MM.1S (cell line): ENCODE data around the gene SNTG2.

ENCODE experiments used
- DNase-seq: peaks from one replicate; pipeline ENCODE4 v3.0.0-alpha.2; 2015
- H2AFZ ChIP-seq: fragments of 300-600 bp; sonication (generic); 2 replicates; pipeline ENCODE4 v1.6.0; 2016; ENCODE audit warnings: antibody characterized with exemption, low read length
- H3F3A ChIP-seq: fragments of 300-600 bp; sonication (generic); 2 replicates; pipeline ENCODE4 v1.6.1; 2016; ENCODE audit warnings: mild to moderate bottlenecking, antibody characterized with exemption, low read length, moderate library complexity, mixed read lengths; ENCODE audit not compliant: insufficient read depth
- H3K27ac ChIP-seq: fragments of 300-600 bp; sonication (generic); 2 replicates; pipeline ENCODE4 v1.5.1; 2016; ENCODE audit warnings: mild to moderate bottlenecking, low read length
- H3K27me3 ChIP-seq: fragments of 300-600 bp; sonication (generic); replicated peaks from 2 replicates; pipeline ENCODE4 v1.6.0; 2016; ENCODE audit warnings: low read length; ENCODE audit not compliant: insufficient read depth
- H3K36me3 ChIP-seq: fragments of 300-600 bp; sonication (generic); replicated peaks from 2 replicates; pipeline ENCODE4 v1.6.1; 2016; ENCODE audit warnings: mild to moderate bottlenecking, low read length, mixed read lengths; ENCODE audit not compliant: insufficient read depth
- H3K4me1 ChIP-seq: fragments of 300-600 bp; sonication (generic); 2 replicates; pipeline ENCODE4 v1.6.1; 2016; ENCODE audit warnings: low read length, mixed read lengths
- H3K4me2 ChIP-seq: fragments of 300-600 bp; sonication (generic); 2 replicates; pipeline ENCODE4 v1.6.0; 2016; ENCODE audit warnings: low read depth, low read length
- H3K4me3 ChIP-seq: fragments of 300-600 bp; sonication (generic); 2 replicates; pipeline ENCODE4 v1.5.1; 2016; ENCODE audit warnings: low read length, mixed read lengths
- H3K79me2 ChIP-seq: fragments of 300-600 bp; sonication (generic); 2 replicates; pipeline ENCODE4 v1.6.1; 2016; ENCODE audit warnings: mixed run types, low read length, mixed read lengths
- H3K9ac ChIP-seq: fragments of 300-600 bp; sonication (generic); 2 replicates; pipeline ENCODE4 v1.6.1; 2016; ENCODE audit warnings: low read length, mixed read lengths
- H3K9me2 ChIP-seq: fragments of 300-600 bp; sonication (generic); replicated peaks from 2 replicates; pipeline ENCODE4 v1.6.1; 2016; ENCODE audit warnings: mild to moderate bottlenecking, low read length, mixed read lengths; ENCODE audit not compliant: insufficient read depth
- H3K9me3 ChIP-seq: fragments of 300-600 bp; sonication (generic); replicated peaks from 2 replicates; pipeline ENCODE4 v1.6.1; 2016; ENCODE audit warnings: mild to moderate bottlenecking, low read length, mixed read lengths; ENCODE audit not compliant: insufficient read depth
- H4K20me1 ChIP-seq: fragments of 300-600 bp; sonication (generic); 2 replicates; pipeline ENCODE4 v1.6.1; 2016; ENCODE audit warnings: mild to moderate bottlenecking, low read length, moderate library complexity, mixed read lengths; ENCODE audit not compliant: insufficient read depth
- EZH2 ChIP-seq: fragments of 300-600 bp; sonication (generic); optimal IDR thresholded peaks from 2 replicates; pipeline ENCODE3; 2017; ENCODE audit warnings: low read depth, mild to moderate bottlenecking, antibody characterized with exemption, low read length, mixed read lengths
- EZH2phosphoT487 ChIP-seq: fragments of 300-600 bp; sonication (generic); IDR thresholded peaks from 2 replicates; pipeline ENCODE4 v1.6.1; 2018; ENCODE audit warnings: antibody characterized with exemption, low read length
- TF ChIP-seq, protein P1 (sequence below): fragments of 300-600 bp; sonication (generic); IDR thresholded peaks from 2 replicates; pipeline ENCODE4 v1.5.1; 2016; ENCODE audit warnings: antibody characterized with exemption, low read length, mixed read lengths

The SNTG2 gene

DNA sequence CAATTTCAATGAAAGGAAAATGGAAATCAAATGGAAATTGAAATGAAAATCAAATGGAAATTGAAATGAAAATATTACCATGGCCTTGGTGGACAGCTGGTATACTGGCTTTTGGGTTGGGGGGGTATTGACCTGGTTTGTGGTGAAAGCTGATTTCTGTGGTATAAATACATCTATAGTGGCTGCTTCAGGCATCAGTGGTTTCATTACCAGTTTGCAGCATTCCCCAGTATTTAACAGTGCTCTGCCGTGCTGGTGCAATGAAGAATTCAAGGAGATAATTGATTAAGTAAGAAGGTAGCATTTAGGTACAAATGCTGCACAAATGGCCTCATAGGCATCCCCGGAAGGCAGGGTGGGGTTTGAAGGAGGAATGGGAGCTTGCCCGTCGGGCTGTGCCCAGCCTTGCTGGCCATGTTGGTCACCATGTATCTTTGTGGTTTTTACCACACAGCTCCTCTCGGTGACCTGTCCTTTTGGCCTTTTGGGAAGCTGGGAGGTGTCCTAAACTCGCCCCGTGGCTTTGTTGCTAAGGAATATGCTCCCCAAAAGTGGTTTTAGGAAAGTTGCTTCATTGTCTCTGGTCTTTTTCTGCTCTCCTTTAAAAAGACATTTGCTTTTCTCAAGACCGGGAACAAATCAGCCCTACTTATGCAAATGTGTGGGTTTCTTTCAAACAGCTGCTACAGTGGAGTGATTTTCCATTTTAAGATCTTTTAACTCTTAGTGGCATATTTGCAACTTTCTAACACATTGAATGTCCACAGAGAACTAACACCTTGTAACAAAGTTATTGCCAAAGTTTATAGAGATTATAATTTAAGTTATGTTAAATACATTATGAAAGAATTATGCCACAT lies 28.6 kb downstream of the SNTG2 start:
- Histone ChIP-seq H3K27ac (no peak overlapping the region), H3K36me3 (no peaks in the 10 kb centered on the region), H3K4me1 (no peaks in the 10 kb centered on the region), H2AFZ (no peak overlapping the region), H3K4me2 (no peak overlapping the region), H3K9me2 (no peaks in the 10 kb centered on the region), H3K9ac (no peak overlapping the region), H3K4me3 (no peak overlapping the region), H3F3A (no peaks in the 10 kb centered on the region), H3K79me2 (no peaks in the 10 kb centered on the region), H3K9me3 (no peaks in the 10 kb centered on the region), H3K27me3 (no peaks in the 10 kb centered on the region), H4K20me1 (no peaks in the 10 kb centered on the region)
- no peak for TF ChIP-seq EZH2phosphoT487
- TF ChIP-seq, protein P1, sequence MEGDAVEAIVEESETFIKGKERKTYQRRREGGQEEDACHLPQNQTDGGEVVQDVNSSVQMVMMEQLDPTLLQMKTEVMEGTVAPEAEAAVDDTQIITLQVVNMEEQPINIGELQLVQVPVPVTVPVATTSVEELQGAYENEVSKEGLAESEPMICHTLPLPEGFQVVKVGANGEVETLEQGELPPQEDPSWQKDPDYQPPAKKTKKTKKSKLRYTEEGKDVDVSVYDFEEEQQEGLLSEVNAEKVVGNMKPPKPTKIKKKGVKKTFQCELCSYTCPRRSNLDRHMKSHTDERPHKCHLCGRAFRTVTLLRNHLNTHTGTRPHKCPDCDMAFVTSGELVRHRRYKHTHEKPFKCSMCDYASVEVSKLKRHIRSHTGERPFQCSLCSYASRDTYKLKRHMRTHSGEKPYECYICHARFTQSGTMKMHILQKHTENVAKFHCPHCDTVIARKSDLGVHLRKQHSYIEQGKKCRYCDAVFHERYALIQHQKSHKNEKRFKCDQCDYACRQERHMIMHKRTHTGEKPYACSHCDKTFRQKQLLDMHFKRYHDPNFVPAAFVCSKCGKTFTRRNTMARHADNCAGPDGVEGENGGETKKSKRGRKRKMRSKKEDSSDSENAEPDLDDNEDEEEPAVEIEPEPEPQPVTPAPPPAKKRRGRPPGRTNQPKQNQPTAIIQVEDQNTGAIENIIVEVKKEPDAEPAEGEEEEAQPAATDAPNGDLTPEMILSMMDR, result no peak
- no peak for TF ChIP-seq EZH2
- DNase-seq, result no peak

DNA sequence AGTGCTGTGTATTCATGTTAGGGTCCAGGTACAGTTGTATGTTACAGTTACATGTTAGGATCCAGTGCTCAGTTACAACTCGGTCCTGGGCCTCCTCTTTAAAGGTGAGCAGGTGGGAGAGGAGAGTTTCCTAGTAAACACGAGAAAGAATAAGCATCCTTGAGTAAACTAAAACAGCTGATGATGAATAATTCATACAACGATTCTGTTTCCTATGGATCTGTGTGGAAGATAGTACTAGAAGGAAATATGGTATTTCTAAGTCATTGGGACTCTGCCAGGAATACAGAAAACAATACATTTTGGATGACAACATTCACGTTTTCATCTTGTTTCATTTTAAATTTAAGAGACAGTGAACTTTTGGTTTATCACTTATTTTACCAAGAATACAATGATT lies 29.5 kb downstream of the SNTG2 start:
- no peak for DNase-seq
- Histone ChIP-seq H2AFZ (no peak overlapping the region), H3F3A (no peaks in the 10 kb centered on the region), H3K4me2 (no peak overlapping the region), H3K27me3 (no peaks in the 10 kb centered on the region), H3K36me3 (no peaks in the 10 kb centered on the region), H3K27ac (no peak overlapping the region), H3K79me2 (no peaks in the 10 kb centered on the region), H3K4me3 (no peak overlapping the region), H4K20me1 (no peaks in the 10 kb centered on the region), H3K9me3 (no peaks in the 10 kb centered on the region), H3K4me1 (no peaks in the 10 kb centered on the region), H3K9me2 (no peaks in the 10 kb centered on the region), H3K9ac (no peak overlapping the region)
- no peak for TF ChIP-seq EZH2

DNA sequence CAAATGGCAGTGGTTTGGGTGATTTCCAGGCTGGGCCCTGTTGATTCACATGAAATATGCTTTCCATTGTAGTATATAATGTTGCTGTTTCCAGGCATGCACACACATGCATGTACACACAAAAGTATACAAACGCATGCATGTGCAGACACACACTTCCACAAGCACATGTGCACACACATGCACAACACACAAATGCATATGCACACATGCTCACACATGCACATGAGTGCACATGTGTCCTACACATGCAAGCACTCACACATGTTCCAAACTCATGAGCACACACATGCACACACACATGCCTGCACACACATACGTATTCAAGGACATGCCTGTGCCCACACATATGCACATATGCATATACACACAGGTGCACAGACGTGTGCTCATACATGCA lies 30.6 kb downstream of the SNTG2 start:
- Histone ChIP-seq H3K9ac (no peak overlapping the region), H3K4me1 (no peaks in the 10 kb centered on the region), H3K27me3 (no peaks in the 10 kb centered on the region), H2AFZ (no peak overlapping the region), H3K36me3 (no peaks in the 10 kb centered on the region), H3K9me3 (no peaks in the 10 kb centered on the region), H3K4me3 (no peak overlapping the region), H3K4me2 (no peak overlapping the region), H4K20me1 (no peaks in the 10 kb centered on the region), H3K9me2 (no peaks in the 10 kb centered on the region), H3K27ac (no peak overlapping the region), H3F3A (no peaks in the 10 kb centered on the region), H3K79me2 (no peaks in the 10 kb centered on the region)
- DNase-seq, result no peak
- no peak for TF ChIP-seq EZH2
- TF ChIP-seq EZH2phosphoT487, result no peak
- TF ChIP-seq, protein P1, result no peak

DNA sequence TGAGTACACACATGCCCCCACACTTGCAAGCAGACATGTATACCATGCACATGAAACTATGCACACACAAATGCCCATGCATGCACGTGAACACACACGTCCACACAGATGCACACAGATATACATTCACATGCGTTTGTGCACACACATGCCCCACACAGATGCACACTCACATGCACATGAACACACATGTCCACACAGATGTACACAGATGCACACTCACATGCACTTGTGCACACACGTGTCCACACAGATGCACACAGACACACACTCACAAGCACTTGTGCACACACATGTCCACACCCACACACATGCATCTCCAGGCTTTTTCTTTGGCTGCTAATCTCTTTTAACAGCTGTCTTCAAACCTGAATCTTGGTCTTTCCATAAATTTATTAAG lies 31.1 kb downstream of the SNTG2 start:
- TF ChIP-seq EZH2phosphoT487, result no peak
- TF ChIP-seq, protein P1, result no peak
- TF ChIP-seq EZH2, result no peak

More for the DNA sequence above, 31.1 kb downstream of the SNTG2 start:
- Histone ChIP-seq H3K9me3 (no peaks in the 10 kb centered on the region), H3K9me2 (no peaks in the 10 kb centered on the region), H3K36me3 (no peaks in the 10 kb centered on the region), H3K4me3 (no peak overlapping the region), H2AFZ (no peak overlapping the region), H3F3A (no peaks in the 10 kb centered on the region), H3K4me2 (no peak overlapping the region), H3K4me1 (no peaks in the 10 kb centered on the region), H3K79me2 (no peaks in the 10 kb centered on the region), H3K27me3 (no peaks in the 10 kb centered on the region), H3K9ac (no peak overlapping the region), H4K20me1 (no peaks in the 10 kb centered on the region), H3K27ac (no peak overlapping the region)
- no peak for DNase-seq
